ENCODE measurements around the gene CDKN2A. TPM values are rescaled to one million over a fixed set of nuclear protein-coding genes. Genes with fewer than 3 reads are reported as not detected.
A peak's percentile ranks its signal among the peaks of the same experiment; 100 is the strongest.

CDKN2A gene
- total RNA-seq, 4 donors from 2014 or later: 0.94 to 9.7 (median 2.7) TPM; not detected in 1

DNA sequence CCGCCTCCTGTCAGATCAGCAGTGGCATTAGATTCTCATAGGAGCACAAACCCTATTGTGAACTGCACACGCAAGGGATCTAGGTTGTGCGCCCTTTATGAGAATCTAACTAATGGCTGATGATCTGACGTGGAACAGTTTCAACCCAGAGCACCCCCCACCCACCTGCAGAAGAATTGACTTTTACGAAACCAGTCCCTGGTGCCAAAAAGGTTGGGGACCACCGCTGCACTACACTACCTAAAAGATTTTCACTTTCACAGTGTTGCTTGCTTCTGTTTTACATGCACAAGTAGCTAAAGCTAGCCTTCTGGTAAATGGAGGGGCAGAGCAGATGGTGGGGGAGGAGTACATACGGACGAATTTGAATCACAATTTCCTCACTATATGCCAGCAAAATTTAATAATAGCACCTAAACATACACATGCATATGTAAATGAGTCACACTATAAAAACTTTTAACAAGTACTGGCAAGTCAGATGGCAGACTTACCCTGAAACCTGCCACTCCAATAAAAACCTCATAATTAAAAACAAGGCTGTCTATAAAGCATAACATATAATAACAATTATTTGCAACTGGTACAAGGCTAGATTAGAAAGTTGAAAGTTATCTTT, 38.9 kb upstream of the CDKN2A start:
- TF ChIP-seq, protein P1, sequence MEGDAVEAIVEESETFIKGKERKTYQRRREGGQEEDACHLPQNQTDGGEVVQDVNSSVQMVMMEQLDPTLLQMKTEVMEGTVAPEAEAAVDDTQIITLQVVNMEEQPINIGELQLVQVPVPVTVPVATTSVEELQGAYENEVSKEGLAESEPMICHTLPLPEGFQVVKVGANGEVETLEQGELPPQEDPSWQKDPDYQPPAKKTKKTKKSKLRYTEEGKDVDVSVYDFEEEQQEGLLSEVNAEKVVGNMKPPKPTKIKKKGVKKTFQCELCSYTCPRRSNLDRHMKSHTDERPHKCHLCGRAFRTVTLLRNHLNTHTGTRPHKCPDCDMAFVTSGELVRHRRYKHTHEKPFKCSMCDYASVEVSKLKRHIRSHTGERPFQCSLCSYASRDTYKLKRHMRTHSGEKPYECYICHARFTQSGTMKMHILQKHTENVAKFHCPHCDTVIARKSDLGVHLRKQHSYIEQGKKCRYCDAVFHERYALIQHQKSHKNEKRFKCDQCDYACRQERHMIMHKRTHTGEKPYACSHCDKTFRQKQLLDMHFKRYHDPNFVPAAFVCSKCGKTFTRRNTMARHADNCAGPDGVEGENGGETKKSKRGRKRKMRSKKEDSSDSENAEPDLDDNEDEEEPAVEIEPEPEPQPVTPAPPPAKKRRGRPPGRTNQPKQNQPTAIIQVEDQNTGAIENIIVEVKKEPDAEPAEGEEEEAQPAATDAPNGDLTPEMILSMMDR (IDR thresholded peaks at IDR 0.05): no peak
- no peak for TF ChIP-seq EP300 (IDR thresholded peaks at IDR 0.05)
- no peak for TF ChIP-seq POLR2A (IDR thresholded peaks at IDR 0.05)
- no peak for TF ChIP-seq POLR2AphosphoS5 (IDR thresholded peaks at IDR 0.05)
- Histone ChIP-seq H3K27me3 (no peaks in the 10 kb centered on the region), H3K4me1 (peaks cover 0 to 11% (median 0%) of the 10 kb centered on the region in 3 donors), H3K27ac (no peak overlapping the region), H3K9me3 (no peaks in the 10 kb centered on the region), H3K36me3 (no peaks in the 10 kb centered on the region), H3K4me3 (no peak overlapping the region)
- ATAC-seq: no peak
- 62 to 82% methylated on average over 6 of the region's 8 CpGs for WGBS, 2 donors (ENCODE audit: low coverage in 1 of 2)

DNA sequence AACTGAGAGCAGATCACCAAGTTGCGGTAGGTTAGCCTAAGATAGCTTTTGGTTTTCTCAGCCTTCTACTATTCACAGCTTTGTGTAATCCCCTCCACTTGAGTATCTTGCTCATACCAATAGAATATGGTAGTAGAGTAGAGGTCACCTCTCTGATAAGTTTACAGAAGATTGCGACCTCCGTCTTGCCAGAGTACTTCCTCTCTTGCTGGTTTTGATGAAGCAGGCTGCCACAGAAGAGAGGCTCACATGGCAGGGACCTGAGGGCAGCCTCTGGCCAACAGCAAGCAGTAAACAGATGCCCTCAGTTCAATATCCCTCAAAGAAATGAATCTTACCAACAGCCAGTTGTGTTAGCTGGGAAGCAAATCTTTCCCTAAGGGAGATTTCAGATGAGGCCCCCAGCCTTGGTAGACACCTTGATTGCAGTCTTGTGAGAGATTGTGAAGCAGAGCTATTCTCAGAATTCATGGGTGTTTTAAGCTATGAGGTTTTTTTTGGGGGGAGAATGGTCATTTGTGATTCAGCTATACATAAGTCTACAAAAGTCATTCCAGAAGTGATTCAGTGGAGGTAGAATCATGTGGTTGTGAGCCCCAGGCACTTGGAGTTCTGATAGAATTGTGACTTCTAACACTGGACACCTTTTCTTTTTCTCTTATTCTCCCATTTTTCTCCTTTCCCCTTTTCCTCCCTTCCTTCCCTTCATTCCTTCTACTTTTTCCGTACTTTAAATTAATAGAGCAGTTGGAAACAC, 37.6 kb upstream of the CDKN2A start:
- H3K9me3 ChIP-seq: no peaks in the 10 kb centered on the region
- WGBS, 2 donors (ENCODE audit: low coverage in 1 of 2): 75 to 81% methylated on average over 3 of the region's 4 CpGs
- TF ChIP-seq, protein P1 (IDR thresholded peaks at IDR 0.05): no peak
- no peak for TF ChIP-seq EP300 (IDR thresholded peaks at IDR 0.05)
- no peak for TF ChIP-seq POLR2AphosphoS5 (IDR thresholded peaks at IDR 0.05)
- no peak for TF ChIP-seq POLR2A (IDR thresholded peaks at IDR 0.05)

DNA sequence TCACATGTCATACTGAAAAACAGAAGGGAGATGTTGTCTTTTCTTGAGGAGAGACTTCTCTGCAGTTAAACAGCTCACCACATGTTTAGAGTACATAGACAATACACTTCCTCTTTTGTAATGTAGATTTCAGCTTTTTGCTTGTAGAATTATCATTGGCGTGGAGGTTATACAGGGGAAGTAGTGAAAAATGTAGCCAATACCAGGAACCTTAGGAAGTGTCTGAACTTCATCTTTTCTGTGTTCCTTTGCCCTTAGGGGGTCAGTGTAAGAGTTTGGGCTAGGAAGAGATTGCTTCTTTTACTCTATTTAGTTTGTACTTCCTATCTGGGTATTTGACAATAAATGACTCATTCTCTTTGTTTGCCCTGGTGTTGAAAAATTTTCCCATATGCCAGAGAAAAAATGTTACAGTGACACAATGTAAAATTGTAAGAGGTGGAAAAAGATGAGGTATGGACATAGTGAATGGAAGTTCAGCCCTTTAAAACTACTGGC, 36.0 kb upstream of the CDKN2A start:
- H3K9me3 ChIP-seq: no peaks in the 10 kb centered on the region
- H3K4me1 ChIP-seq: no peaks in the 10 kb centered on the region
- ATAC-seq: peak; percentile 57
- WGBS, 2 donors (ENCODE audit: low coverage in 1 of 2): 45 to 60% methylated on average over 1 of the region's 1 CpG
- no peak overlapping the region for H3K27ac ChIP-seq
- H3K36me3 ChIP-seq: no peaks in the 10 kb centered on the region
- H3K27me3 ChIP-seq: peaks cover 3% of the 10 kb centered on the region
- no peak for TF ChIP-seq POLR2AphosphoS5 (IDR thresholded peaks at IDR 0.05)
- no peak for TF ChIP-seq POLR2A (IDR thresholded peaks at IDR 0.05)
- TF ChIP-seq EP300 (IDR thresholded peaks at IDR 0.05): no peak
- TF ChIP-seq, protein P1 (IDR thresholded peaks at IDR 0.05): no peak
- no peak overlapping the region for H3K4me3 ChIP-seq

More for the DNA sequence above, 37.6 kb upstream of the CDKN2A start:
- Histone ChIP-seq H3K4me3 (no peak overlapping the region), H3K4me1 (no peaks in the 10 kb centered on the region), H3K36me3 (no peaks in the 10 kb centered on the region), H3K27ac (no peak overlapping the region), H3K27me3 (peaks cover 3% of the 10 kb centered on the region)
- no peak for ATAC-seq

DNA sequence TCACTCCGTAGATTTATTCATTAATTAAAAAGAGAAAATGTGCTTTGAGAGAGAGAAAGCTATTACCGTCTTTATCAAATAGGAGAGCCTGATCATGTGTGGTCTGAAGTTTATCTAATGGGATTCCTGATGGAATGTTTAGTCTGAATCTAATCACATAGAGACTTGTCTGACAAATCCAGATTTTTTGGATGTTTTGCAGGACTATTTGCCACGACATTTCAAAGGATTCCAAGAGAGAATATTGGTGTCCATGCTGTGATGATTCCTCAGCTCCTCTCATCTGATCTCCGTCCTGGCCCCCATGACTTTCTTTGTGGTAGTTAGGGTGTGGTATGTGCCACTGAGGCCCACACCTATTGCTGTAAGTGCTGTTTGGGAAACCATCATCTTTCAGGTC, 35.0 kb upstream of the CDKN2A start:
- TF ChIP-seq EP300 (IDR thresholded peaks at IDR 0.05) (no peak), POLR2AphosphoS5 (IDR thresholded peaks at IDR 0.05) (no peak)
- TF ChIP-seq, protein P1 (IDR thresholded peaks at IDR 0.05): no peak
- WGBS, 2 donors (ENCODE audit: low coverage in 1 of 2): 65 to 70% methylated on average over 4 of the region's 4 CpGs
- no peaks in the 10 kb centered on the region for H3K36me3 ChIP-seq
- H3K4me3 ChIP-seq: no peak overlapping the region
- no peak for ATAC-seq
- no peaks in the 10 kb centered on the region for H3K9me3 ChIP-seq
- H3K27ac ChIP-seq: no peak overlapping the region
- H3K4me1 ChIP-seq: no peaks in the 10 kb centered on the region
- H3K27me3 ChIP-seq: peaks cover 11% of the 10 kb centered on the region

DNA sequence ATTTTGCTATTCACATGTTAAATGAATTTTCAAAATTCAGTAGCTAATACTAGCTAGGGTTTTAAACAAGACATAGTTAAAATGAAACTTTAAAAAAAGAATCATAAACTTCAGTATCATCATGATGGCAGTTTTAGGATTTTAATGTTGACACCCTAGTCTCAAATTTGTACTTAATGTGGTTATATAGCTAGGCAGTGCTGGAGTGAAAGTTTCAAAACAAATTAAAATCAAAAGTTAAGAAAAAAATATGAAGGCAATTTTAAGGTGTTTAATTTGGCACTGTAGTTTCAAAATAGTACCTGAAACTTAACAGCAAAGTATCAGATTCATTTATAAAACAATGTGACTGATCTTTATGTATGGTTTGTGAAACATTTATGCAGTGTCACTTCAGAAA, 34.2 kb upstream of the CDKN2A start:
- H3K36me3 ChIP-seq: no peaks in the 10 kb centered on the region
- H3K4me3 ChIP-seq: no peak overlapping the region
- no peak for ATAC-seq
- H3K27ac ChIP-seq: no peak overlapping the region
- TF ChIP-seq POLR2AphosphoS5 (IDR thresholded peaks at IDR 0.05) (no peak), EP300 (IDR thresholded peaks at IDR 0.05) (no peak), POLR2A (IDR thresholded peaks at IDR 0.05) (no peak)
- TF ChIP-seq, protein P1 (IDR thresholded peaks at IDR 0.05): no peak
- H3K4me1 ChIP-seq: no peaks in the 10 kb centered on the region
- H3K27me3 ChIP-seq: peaks cover 13% of the 10 kb centered on the region
- H3K9me3 ChIP-seq: no peaks in the 10 kb centered on the region

Measured in gastroesophageal sphincter (tissue), 4 donors.